Measurements from ENCODE around the gene COX6B1. TPM values are rescaled to one million over a fixed set of nuclear protein-coding genes. Genes with fewer than 3 reads are reported as not detected.

COX6B1 gene
- total and polyA plus RNA-seq, 2 of the 8 experiments (the other 6 are each of a cell fraction or from before 2014, with no cell fraction given) = 437 to 1,052 TPM

DNA sequence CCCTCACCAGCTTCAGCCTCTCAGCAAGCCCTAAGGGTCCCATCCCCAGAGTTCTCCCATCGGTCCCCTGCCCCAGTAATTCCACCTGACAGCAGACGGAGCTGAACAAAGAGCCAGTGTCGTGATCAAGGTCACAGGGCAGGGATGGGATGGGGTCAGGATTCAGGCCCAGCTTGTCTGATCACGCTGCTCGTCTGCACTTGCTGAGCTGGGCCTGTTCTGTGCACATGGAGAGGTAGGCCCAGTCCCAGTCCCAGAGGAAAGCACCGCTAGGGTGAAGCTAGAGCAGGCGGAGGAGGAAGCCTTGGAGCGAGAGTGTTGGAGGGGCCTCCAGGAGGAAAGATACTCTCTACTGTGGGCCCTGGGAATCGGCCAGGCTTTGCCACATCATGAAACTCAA is 26.4 kb upstream of the COX6B1 start:
- no peaks in the 10 kb centered on the region for H3K79me1 ChIP-seq (ENCODE audit: low read depth, low read length)
- POLR2A ChIA-PET (ENCODE audit: partially characterized antibody) = interaction anchor here (1.1 to 1.2 kb wide), 3 partner anchors 9 to 91 kb away, joined by 3 to 5 read pairs (median 3); partner anchors contain the start of gene HAUS5
- H4K5ac ChIP-seq (ENCODE audit: insufficient read length, low read depth, low read length) = no peak overlapping the region
- no peaks in the 10 kb centered on the region for H3K27me3 ChIP-seq (replicated peaks in 1 of 4; ENCODE audit: control insufficient read depth in 3 of 4, extremely low read depth in 1 of 4, insufficient read depth in 3 of 4, low read length in 3 of 4)
- DNase-seq (ENCODE audit: low read depth in 1 of 2, low spot score in 2 of 2) (no peak), FAIRE-seq (no peak)
- H3K56ac ChIP-seq (replicated peaks; ENCODE audit: insufficient read length, low read depth, low read length) = no peak overlapping the region
- H2BK15ac ChIP-seq (ENCODE audit: low read length) = no peak overlapping the region
- no peak overlapping the region for H3K27ac ChIP-seq (ENCODE audit: low read depth, low read length)
- CTCF ChIA-PET (ENCODE audit: partially characterized antibody) = interaction anchor here (0.6 to 3.6 kb wide), 3 partner anchors 9 to 254 kb away, joined by 3 to 14 read pairs (median 3); partner anchors contain the start of gene HAUS5
- H4K8ac ChIP-seq (ENCODE audit: extremely low read depth, insufficient read depth, low read length) = no peak overlapping the region
- no peak overlapping the region for H3K14ac ChIP-seq (ENCODE audit: insufficient read length)
- WGBS, 2 experiments (ENCODE audit: extremely low coverage in 1 of 2, insufficient coverage in 1 of 2, insufficient read length in 1 of 2, insufficient replicate concordance in 2 of 2, low coverage in 1 of 2, low lambda C conversion rate in 2 of 2, missing lambda C conversion rate in 1 of 2) = 95% methylated on average over 9 of the region's 9 CpGs; no CpG with 5 or more reads in 1 of the 2 experiments
- peaks cover 0 to 5% of the 10 kb centered on the region in 2 experiments for H4K20me1 ChIP-seq (replicated peaks in 1 of 2; ENCODE audit: control insufficient read depth in 1 of 2, insufficient read depth in 2 of 2, low read length in 2 of 2)
- peaks cover 4 to 14% (median 5%) of the 10 kb centered on the region in 4 experiments; a peak in 4 of 8 replicates for H3K36me3 ChIP-seq (ENCODE audit: control insufficient read depth in 2 of 4, insufficient read depth in 4 of 4, low read length in 3 of 4)
- no peak overlapping the region for H2AK5ac ChIP-seq (ENCODE audit: low read depth, low read length)
- H2BK120ac ChIP-seq (replicated peaks; ENCODE audit: low read depth, low read length) = no peak overlapping the region
- no peak overlapping the region for H2AFZ ChIP-seq (ENCODE audit: low read length)
- H3K18ac ChIP-seq (ENCODE audit: extremely low read depth, low read length) = no peak overlapping the region
- H2BK5ac ChIP-seq (ENCODE audit: low read depth, low read length) = no peak overlapping the region
- H3K4me3 ChIP-seq (ENCODE audit: extremely low read depth in 1 of 4, insufficient read depth in 2 of 4, low read depth in 3 of 4, low read length in 4 of 4) = no peak overlapping the region
- H3K4ac ChIP-seq (replicated peaks; ENCODE audit: insufficient read length, low read depth, low read length) = no peak overlapping the region
- H3K9me3 ChIP-seq (ENCODE audit: insufficient read depth in 2 of 2, low read depth in 1 of 2, low read length in 1 of 2) = no peaks in the 10 kb centered on the region
- H3K23ac ChIP-seq (ENCODE audit: insufficient read length) = no peak overlapping the region
- H3K79me2 ChIP-seq (ENCODE audit: control insufficient read depth in 1 of 2, insufficient read depth in 2 of 2, low read length in 2 of 2) = no peaks in the 10 kb centered on the region
- no peaks in the 10 kb centered on the region for H3K23me2 ChIP-seq (ENCODE audit: low read depth, low read length)
- H4K91ac ChIP-seq (replicated peaks; ENCODE audit: insufficient read length, low read length) = no peak overlapping the region
- H3K9ac ChIP-seq (replicated peaks in 1 of 4; ENCODE audit: extremely low read depth in 1 of 4, low read depth in 3 of 4, low read length in 3 of 4) = no peak overlapping the region
- no peak overlapping the region for H2BK12ac ChIP-seq (ENCODE audit: low read depth, low read length)
- H3K4me2 ChIP-seq (ENCODE audit: insufficient read depth in 1 of 2, low read depth in 2 of 2, low read length in 2 of 2) = no peak overlapping the region
- no peaks in the 10 kb centered on the region for H3K4me1 ChIP-seq (replicated peaks in 1 of 4; ENCODE audit: control insufficient read depth in 3 of 4, insufficient read depth in 4 of 4, low read length in 3 of 4)
- no peak overlapping the region for H2BK20ac ChIP-seq (ENCODE audit: low read length)
- no peak for TF ChIP-seq MAFK (IDR thresholded peaks at IDR 0.05; ENCODE audit: low read depth, low read length)
- TF ChIP-seq KDM1A (IDR thresholded peaks at IDR 0.05; ENCODE audit: borderline replicate concordance, low read length) = no peak
- TF ChIP-seq SP2 (IDR thresholded peaks at IDR 0.05; ENCODE audit: low read length) = no peak
- TF ChIP-seq CTBP2 (IDR thresholded peaks at IDR 0.05; ENCODE audit: borderline replicate concordance, insufficient read depth, insufficient read length, low read length) = no peak
- TF ChIP-seq TCF12 (IDR thresholded peaks at IDR 0.05; ENCODE audit: low read depth, low read length) = no peak
- TF ChIP-seq POLR2A (IDR thresholded peaks at IDR 0.05; ENCODE audit: control extremely low read depth in 1 of 2, low read depth in 2 of 2, low read length in 2 of 2) = no peak
- TF ChIP-seq JUN (IDR thresholded peaks at IDR 0.05; ENCODE audit: low read depth, low read length) = no peak
- TF ChIP-seq HDAC6 (IDR thresholded peaks at IDR 0.05; ENCODE audit: low read depth, low read length) = no peak
- TF ChIP-seq CREB1 (IDR thresholded peaks at IDR 0.05) = no peak
- TF ChIP-seq RAD21 (IDR thresholded peaks at IDR 0.05 in 1 of 2, conservative IDR thresholded peaks at IDR 0.05 in 1 of 2; ENCODE audit: low read depth in 2 of 2, low read length in 2 of 2) = no peak
- no peak for TF ChIP-seq SAP30 (IDR thresholded peaks at IDR 0.05; ENCODE audit: insufficient read depth, insufficient replicate concordance, low read length)
- no peak for TF ChIP-seq RFX5 (IDR thresholded peaks at IDR 0.05; ENCODE audit: borderline replicate concordance, low read depth, low read length)
- TF ChIP-seq CHD2 (IDR thresholded peaks at IDR 0.05; ENCODE audit: low read length) = no peak
- no peak for TF ChIP-seq CBX5 (IDR thresholded peaks at IDR 0.05; ENCODE audit: low read depth, low read length)
- TF ChIP-seq CBX8 (IDR thresholded peaks at IDR 0.05; ENCODE audit: borderline replicate concordance, low read depth, low read length) = no peak
